ENCODE results near the gene ZNF689. TPM values are rescaled to one million over a fixed set of nuclear protein-coding genes. Genes with fewer than 3 reads are reported as not detected.
A peak's percentile ranks its signal among the peaks of the same experiment; 100 is the strongest.

ZNF689 gene
- total and polyA plus RNA-seq, 2 of the 13 experiments (the other 11 are each of a cell fraction or from before 2014, with no cell fraction given) = 9.7 to 19.5 TPM

- TF ChIP-seq YEATS2 (CRISPR knock-in tag; IDR thresholded peaks at IDR 0.05; ENCODE audit: borderline replicate concordance) = no peak
- TF ChIP-seq, protein P1, sequence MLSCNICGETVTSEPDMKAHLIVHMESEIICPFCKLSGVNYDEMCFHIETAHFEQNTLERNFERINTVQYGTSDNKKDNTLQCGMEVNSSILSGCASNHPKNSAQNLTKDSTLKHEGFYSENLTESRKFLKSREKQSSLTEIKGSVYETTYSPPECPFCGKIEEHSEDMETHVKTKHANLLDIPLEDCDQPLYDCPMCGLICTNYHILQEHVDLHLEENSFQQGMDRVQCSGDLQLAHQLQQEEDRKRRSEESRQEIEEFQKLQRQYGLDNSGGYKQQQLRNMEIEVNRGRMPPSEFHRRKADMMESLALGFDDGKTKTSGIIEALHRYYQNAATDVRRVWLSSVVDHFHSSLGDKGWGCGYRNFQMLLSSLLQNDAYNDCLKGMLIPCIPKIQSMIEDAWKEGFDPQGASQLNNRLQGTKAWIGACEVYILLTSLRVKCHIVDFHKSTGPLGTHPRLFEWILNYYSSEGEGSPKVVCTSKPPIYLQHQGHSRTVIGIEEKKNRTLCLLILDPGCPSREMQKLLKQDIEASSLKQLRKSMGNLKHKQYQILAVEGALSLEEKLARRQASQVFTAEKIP (CRISPR knock-in tag; IDR thresholded peaks at IDR 0.05; ENCODE audit: borderline replicate concordance) = no peak
- TF ChIP-seq, protein P2, sequence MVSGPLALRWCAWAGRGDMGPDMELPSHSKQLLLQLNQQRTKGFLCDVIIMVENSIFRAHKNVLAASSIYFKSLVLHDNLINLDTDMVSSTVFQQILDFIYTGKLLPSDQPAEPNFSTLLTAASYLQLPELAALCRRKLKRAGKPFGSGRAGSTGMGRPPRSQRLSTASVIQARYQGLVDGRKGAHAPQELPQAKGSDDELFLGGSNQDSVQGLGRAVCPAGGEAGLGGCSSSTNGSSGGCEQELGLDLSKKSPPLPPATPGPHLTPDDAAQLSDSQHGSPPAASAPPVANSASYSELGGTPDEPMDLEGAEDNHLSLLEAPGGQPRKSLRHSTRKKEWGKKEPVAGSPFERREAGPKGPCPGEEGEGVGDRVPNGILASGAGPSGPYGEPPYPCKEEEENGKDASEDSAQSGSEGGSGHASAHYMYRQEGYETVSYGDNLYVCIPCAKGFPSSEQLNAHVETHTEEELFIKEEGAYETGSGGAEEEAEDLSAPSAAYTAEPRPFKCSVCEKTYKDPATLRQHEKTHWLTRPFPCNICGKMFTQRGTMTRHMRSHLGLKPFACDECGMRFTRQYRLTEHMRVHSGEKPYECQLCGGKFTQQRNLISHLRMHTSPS (CRISPR knock-in tag; IDR thresholded peaks at IDR 0.05; ENCODE audit: low read depth) = no peak
- peak; percentile 68 for TF ChIP-seq ZNF18 (CRISPR knock-in tag; IDR thresholded peaks at IDR 0.05; ENCODE audit: insufficient replicate concordance)
- TF ChIP-seq, protein P3, sequence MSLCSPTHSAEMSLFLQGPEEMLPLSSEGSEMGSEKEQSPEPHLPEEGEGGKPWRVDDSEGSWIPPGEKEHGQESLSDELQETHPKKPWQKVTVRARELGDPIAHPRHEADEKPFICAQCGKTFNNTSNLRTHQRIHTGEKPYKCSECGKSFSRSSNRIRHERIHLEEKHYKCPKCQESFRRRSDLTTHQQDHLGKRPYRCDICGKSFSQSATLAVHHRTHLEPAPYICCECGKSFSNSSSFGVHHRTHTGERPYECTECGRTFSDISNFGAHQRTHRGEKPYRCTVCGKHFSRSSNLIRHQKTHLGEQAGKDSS (CRISPR knock-in tag; IDR thresholded peaks at IDR 0.05; ENCODE audit: borderline replicate concordance, low read depth) = no peak; the same call in 1 of the 2 replicates
- TF ChIP-seq ZNF589 (CRISPR knock-in tag; conservative IDR thresholded peaks at IDR 0.05) = no peak
- TF ChIP-seq PRDM10 (CRISPR knock-in tag; IDR thresholded peaks at IDR 0.05; ENCODE audit: low read depth) = no peak
- TF ChIP-seq ATF7 (IDR thresholded peaks at IDR 0.05) = no peak
- TF ChIP-seq ATF7 (CRISPR knock-in tag; IDR thresholded peaks at IDR 0.05) = no peak; the same call in 1 of the 2 replicates
Observed at GRCh38 chr16:30656974-30657865, 47.0 kb upstream of the ZNF689 start (continued).

All from HepG2 (cell line).